Measurements from ENCODE around the gene APBA3.

The APBA3 gene, protein sequence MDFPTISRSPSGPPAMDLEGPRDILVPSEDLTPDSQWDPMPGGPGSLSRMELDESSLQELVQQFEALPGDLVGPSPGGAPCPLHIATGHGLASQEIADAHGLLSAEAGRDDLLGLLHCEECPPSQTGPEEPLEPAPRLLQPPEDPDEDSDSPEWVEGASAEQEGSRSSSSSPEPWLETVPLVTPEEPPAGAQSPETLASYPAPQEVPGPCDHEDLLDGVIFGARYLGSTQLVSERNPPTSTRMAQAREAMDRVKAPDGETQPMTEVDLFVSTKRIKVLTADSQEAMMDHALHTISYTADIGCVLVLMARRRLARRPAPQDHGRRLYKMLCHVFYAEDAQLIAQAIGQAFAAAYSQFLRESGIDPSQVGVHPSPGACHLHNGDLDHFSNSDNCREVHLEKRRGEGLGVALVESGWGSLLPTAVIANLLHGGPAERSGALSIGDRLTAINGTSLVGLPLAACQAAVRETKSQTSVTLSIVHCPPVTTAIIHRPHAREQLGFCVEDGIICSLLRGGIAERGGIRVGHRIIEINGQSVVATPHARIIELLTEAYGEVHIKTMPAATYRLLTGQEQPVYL

DNA sequence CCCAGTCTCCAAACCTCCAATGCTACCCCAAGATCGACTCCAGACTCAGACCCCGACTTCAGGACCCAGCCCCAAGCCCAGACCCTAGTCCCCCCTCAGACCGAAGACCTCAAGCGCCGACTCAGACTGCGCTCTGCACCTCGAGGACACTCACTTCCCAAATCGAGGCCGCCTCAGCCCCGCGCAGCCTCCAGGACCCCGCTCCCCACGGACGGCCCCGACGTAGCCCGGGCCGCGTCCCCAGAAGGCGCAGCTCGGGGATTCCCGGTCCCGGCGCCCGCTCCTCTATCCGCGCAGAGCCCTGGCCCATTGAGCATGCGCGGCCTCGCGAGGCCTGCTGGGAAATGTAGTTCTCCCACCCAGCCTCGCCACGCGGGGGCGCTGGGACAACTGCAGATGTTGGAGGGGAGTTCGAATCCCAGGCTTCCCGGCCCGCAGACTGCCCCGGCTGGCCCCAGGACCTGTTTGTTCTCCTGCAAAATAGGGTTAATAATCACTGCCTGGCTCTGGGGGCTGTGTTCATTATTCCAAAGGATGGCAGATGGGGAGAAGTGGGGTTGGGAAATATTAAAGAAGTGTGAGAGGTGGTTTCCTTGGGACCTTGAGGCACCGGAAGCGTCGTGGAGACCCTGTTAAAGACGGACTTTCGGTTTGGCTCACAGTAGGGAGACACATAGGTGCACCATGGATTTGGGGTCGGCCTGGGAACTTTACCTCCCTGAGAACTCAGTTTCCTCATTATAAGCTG is at the start of gene APBA3:
Gene APBA3, minus strand, starts transcription at position 311 of the 748 bp plus-strand sequence. CDS start 1,428 bp downstream, outside the sequence.
- peak; percentile 89 for DNase-seq

DNA sequence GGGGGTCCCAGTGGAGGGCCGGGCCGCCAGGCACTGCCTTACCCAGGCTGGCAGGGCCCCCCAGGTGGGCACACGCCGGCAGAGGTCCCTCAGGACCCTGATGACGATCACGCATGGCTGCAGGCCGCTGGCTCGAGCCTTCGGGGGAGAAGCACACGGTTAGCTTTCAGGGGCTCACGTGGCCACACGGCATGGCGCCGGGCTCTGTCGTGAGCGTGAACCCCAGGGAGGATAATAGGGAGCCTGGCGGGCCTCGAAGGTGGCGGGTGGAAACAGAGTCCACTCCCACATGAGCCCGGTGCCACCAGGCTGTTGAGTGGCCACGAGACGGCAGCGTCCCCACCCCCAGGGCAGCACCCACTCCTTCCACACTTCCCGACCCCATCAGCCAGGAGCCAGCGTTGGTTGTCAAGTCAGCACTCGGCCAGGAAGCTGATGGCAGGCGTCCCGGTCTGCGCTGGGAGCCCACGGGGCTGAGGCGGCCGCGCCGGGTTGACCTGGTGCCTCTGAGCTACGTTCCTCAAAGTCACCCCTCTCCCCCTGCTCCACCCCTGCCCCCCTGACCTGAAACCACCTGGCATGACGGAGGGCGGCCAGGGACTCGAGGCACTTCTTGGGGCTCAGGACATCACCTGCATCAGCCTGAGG is 49.3 kb upstream of the APBA3 start:
- DNase-seq: no peak

DNA sequence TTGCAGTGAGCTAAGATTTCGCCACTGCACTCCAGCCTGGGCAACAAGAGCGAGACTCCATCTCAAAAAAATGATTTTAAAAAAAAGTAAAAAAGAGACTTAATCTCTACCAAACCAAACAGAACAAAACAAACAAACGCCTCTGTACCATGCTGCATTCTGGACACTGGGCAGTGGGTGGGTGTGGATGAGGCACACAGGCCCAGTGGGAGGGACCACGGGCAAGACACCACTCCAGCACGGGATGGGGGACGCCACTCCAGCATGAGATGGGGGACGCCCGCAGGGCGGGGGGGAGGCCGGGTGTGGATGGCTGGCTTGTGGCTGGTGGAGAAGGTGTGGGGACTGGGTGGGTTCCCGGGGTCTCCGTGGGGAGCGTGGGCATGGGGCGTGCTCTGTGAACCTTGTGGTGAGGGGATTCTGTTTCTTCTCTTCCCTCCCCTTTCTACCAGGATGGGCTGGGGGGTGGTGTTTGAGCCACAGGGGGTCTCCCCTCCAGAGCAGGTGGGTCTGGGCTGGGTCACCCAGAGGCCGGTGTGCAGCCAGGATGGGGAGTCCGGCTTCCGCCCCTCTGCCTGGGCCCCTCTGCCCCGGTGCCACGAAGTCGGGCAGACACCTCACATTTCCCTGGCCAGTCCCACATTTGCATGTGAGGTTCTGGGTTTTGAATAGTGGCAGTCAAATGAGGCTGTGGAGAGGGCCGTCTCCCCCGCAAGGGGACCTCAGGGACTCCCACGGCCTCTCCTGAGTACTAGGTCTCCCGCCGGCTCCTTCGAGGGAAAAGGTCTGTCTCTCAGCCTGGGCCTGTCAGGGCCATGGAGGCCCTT is 48.6 kb upstream of the APBA3 start:
- no peak for DNase-seq

DNA sequence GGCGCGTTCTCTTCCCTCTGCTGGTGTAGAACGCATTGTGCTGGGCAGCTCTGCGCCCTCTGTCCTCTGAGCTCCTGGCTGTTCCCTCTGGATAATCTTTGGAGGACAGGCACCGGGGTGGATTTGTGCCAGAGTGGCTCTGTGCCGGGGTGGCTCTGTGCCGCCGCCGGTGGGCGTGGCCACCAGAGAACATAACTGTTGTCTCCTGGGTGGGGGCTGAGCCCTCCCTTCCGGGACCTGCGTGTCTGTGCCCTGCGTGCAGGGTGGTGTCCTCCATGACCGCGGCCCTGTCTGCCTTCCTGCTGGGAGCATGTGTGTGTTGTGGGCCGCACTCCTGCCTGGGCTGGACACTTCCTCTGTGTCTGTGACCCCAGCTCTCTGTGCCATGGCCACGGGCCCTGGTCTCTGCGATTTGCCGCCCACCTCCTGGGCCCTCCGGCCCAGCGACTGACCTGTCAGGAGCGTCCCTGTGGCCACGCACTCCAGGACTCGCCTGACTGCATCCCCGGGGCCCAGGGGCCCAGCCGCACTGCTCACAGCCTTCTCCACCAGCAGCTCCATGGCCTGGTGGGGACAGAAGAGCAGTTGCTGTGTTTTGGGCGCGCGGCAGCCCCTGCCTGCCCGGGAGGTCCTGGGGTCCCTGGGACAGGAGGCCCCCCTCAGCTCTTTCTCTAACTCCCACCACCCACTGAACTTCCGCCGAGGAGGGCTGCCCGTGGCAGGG is 47.1 kb upstream of the APBA3 start:
- no peak for DNase-seq

DNA sequence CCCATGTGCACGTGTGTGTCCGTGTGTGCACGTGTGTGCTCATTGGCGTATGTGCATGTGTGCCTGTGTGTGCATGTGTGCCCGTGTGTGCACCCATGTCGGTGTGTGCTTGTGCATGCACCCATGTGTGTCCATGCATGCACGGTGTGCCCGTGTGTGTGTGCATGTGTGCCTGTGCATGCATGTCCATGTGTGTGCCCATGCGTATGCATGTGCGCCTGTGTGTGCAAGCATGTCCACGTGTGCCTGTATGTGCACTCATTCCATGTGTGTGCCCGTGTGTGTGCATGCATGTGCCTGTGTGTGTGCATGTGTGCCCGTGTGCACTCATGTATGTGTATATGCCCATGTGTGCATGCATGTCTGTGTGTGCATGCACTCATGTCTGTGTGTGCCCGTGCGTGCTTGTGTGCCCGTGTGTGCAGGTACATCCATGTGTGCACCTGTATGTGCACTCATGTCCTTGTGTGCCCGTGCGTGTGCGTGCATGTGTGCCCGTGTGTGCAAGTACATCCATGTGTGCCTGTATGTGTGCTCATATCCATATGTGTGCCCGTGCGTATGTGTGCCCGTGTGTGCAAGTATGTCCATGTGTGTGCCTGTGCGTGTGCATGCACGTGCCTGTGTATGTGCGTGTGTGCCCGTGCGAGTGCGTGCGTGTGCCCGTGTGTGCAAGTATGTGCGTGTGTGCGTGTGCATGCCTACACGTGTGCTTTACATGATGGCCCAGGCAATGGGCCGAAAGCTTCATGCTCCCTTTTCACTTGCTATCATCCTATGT is 46.3 kb upstream of the APBA3 start:
- no peak for DNase-seq

DNA sequence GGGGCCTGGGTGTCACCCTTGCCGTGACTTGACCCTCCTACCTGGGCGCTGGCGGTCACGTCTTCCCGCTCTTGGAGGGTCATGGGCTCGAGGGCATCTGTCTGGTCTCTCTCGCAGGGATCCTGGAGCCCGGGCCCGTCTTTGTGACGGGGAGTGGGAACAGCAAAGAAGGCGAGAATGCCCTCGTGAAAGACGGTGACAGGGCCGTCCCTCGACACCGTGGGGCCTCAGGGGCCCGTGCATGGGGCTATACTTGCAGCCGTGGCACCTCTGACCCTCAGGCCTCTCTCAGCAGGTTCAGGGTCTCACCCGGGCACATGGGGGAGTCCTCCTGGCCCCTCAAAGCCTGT is 45.6 kb upstream of the APBA3 start:
- no peak for DNase-seq

DNA sequence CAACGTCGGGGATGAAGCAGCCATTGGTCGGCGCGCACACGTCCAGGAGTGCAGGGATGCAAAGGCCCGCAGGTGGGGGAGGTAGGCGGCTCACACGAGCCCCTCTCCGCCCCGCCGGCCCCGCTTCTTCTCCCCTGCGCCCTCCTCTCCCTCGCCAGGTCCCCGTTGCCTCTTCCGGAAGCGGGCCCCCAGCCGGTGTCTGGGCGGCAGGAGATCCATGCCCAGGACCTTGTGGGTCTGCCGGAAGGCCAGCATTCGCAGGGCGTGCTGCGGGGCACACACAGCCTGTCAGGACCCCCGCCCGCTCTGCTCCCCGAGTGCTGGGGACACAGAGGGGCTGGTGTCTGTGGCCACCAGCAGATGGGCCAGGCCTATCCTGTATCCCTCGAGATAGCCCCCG is 44.4 kb upstream of the APBA3 start:
- DNase-seq: no peak

DNA sequence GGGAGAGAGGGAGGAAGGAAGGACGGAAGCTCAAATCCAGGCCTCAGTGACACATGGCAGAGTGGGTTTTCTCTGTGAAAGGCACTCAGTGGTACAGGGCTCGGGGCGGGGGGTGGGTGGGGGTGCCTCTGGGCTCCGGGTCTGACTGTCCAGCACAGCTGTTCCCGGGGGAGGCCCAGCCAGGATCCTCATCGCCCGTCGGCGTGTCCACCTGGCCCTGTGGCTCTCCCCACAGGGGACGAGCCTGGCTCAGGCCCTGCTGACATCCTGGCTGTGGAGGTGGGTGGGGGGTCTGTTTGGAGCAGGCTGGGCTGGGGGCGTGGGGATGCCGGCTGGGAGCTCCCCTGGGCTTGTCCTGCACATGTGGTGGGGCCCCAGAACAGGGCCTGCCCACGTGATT is 42.9 kb upstream of the APBA3 start:
- DNase-seq: no peak

DNA sequence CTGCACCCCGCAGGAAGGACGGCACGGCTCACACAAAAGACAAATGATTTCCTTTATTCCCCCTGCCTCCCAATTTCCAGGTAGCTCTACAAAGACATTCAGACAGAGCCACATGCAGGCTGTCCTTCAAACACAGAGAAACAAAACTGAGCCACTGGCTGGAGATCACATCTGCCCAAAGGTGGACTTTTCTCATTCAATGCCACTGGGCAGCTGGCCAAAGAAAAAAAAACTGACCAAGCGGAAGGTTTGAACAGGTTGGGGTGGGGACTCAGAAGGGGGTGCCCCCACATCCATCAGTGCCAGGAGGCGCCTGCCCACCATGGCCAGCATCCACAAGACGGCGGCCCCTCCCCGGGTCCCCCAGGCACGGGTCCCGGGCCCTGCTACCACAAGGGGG is 42.5 kb upstream of the APBA3 start:
- no peak for DNase-seq

DNA sequence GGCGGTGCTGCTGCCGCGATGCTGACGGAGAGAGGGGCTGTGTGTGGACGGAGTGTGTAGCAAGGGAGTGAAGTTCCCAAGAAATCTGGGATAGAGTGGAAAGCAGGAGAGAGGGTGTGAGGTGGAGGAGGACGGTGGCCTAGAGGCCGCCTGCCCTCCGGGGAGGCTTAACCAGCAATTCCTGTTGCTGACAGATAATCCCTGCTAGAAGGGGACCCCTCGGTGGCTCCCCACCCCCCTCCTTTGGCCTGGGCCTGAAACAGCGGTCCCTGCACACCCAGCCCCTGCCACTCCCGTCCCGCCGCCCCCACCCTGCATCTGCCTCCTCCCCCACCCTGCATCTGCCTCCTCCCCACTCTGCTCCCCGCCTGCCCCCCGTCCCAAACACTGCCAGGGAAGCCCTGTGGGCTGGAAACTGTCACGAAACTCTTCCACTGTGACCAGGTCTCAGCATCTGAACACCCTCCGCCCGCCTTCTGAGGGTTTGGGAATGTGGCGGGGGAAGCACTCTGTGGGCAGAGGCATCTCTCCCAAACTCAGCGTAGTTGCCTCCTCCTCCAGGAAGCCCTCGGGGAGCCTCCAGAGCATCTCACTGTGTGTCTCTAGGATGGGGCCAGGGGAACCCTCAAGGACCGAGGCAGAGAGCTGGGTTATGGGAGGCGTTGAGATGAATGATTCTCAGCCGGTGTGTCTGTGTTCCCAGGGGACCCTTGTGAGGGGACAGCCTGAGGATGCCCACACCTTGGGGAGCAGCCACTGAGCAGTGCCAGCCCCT is 41.8 kb upstream of the APBA3 start:
- DNase-seq: no peak

DNA sequence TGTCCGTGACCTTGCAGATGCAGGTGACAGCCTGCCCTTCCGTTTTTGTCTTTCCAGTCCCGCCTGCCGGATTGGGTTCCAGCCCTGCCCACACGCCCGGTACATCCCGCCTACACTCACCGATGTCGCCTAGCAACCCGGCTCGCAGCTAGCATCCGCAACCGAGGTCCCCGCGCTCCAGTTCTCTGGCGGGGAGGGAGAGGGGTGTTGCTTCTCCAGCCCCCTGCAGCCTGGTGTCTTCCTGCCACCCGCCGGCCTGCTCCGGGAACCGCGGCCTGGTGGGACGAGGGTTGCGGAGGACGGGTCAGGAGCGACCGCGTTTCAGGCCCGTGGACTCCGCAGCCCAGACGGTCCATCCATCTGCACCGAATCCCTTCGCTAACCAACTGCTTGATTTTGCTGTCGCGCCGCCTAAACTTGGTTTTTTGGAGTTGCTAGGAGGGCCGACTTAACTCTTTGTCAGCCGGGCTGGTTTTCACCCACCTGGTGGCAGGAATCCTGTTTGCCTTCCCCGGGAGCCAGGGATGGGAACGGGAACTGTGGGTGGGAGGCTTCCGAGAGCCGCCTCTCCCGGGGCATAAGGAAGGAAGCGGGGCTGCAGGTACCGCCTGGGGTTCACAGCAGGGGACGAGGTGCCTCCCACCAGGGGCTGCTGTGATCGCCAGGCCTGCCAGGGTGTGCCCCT is 40.1 kb upstream of the APBA3 start:
- DNase-seq: peak; percentile 11

DNA sequence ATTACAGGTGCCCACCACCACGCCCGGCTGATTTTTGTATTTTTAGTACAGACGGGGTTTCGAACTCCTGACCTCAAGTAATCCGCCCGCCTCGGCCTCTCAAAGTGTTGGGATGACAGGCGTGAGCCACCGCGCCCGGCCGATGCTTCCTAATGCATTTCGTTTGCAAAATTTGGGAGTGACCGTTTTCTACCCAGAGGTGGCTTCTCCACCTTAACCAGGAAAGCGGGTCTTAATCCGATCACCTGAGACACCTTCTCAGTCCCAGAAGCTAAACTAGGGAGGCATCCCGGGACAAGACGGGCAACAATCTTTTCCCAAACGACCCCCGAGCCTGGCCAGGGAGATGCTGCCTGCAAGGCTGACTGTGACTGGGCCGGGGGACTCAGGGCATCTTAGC is 39.5 kb upstream of the APBA3 start:
- DNase-seq: no peak

DNA sequence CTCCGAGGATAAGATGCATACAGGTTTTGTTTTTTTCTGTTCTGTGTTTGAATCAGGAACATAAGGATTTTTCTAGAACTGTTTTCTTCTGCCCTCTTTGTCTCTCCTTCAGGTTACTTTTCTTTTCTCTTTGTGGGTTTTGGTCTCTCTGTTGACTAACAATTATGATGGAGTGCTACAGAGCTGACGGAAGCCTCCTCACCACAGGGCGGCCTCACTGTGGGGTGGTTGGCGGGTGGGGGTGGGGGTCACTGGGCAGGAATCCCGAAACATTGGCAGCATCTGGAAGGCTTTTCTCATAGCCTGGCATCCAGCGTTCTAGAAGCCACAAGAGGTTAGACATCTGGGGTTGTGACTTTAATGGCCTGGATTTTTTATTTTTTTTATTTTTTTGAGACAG is 36.6 kb upstream of the APBA3 start:
- DNase-seq: no peak

DNA sequence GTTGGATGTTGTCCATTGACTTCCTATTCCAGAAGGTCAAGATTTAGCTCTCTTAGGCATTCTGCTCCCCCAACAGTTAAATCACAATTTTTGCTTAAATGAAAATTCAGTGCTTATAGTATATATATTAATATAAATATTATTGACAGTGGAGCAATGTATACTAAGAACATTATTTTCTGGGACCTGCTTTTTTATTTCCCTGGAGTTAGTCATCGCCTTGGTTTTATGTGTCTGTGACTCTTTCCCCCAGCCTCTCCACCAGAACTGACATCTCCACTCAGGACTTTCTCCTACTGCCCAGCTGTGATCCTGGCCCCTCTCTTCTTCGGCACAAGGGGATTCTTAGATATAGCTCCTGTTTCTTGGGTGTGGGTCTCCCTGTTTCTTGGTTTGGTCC is 34.9 kb upstream of the APBA3 start:
- DNase-seq: no peak

DNA sequence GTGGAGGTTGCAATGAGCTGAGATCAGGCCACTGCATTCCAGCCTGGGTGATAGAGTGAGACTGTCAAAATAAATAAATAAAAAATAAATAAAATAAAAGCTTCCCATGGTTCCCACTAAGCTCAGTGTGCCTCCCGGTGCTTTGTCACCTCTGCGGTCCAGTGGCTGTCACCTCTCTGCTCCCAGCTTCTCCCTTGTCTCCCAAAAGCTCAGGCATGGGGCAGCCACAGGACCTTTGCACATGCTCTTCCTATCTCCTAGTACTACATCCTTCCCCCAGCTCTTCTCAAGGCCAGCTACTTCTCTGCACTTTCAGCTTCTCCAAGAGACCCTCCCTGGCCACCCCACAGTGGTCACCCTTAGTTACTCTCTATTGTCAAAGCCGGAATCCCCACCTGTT is 32.3 kb upstream of the APBA3 start:
- DNase-seq: no peak

DNA sequence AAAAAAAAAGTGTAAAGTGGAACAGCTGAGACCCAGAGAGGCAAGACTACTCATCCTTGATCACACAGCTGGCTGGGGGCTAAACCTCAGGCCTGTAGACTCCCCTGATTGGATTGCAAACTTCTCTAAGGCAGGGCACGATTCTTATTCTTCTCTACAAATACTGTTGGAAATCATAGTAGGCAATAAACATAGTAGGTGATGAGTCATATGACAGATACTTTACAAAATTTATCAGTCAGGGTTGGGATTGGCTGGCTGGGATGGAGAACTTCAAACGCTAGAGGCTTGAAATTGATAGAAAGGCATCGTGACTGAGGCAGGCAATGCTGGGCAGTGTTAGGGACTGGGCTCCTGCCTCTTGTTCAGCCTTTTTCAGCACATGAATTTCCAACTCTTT is 30.6 kb upstream of the APBA3 start:
- DNase-seq: no peak

DNA sequence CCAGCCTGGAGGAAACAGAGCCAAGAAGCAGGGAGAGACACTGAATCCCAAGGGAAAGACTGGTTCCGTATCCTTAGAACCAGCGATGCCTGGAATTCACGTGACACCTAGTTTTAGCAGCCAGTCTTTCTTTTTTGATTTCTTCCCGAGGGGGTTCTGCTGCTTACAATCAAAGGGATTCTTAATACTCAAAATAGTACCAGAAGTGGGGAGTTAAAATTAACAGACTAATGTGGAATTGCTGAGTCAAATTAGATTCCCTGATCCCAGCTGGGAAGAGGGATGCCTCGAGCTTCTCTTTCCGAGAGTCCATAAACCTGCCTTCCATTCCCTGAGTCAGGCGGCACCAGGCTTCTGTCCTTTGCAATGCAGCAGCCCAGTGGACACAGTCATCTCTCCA is 29.4 kb upstream of the APBA3 start:
- DNase-seq: no peak

DNA sequence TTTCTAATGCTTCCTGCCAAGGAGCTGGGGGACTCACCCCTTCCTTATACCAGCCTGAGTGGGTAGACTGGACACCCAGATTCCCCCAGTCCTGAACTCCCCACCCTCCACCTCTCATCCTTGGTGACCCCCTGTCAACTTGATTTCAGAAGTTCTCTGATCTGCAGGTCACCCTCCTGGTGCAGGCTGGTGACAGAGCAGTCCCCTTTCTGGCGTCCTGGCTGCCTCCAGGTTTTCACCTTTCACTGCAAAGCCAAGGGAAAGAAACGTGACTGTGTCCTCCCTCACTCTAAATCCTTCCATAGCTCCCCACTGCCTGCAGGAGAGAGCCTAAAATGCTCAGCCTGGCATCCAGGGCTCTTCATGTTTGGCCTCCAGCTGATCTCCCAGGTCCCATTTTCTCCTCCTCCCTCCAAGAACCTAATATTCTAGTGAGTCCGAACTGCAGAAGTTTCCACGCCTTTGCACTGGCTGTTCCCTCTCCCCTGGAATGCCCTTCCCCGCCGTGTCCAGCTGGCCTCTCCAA is 28.8 kb upstream of the APBA3 start:
- DNase-seq: no peak

DNA sequence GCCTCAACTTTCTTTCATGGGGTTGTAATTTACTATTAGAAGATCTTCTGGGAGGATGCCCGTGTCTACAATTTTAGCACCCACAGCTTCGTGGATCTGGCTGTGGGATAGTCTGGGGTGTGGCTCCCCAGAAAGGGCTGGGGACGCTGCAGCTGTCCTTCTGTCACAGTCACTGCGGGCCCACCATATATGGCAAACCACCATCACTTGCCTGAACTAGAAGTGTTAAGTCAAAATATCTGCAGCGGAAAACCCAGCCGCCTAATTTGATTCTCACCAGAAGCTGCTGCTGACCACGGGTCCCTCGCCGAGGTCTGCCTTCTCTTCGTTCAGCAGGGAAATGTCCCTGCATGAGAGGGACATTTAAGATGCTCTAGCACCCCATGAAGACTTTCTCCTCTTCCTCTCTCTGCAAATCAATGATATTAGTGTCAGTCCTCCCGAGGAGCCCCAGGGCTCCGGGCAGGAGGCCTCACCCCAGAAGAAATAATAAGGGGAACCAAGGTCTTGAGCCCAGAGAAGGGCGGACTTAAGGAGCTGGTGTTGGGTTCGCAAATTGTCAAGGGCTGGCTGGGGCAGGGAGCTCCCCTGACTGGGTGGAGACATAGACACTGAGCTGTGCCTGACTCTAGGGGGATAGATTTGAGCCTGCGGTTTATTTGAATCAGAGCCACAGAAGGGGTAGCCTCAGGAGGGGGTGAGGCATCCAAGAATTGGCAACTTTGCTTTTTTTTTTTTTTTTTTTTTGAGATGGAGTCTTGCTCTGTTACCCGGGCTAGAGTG is 27.7 kb upstream of the APBA3 start:
- no peak for DNase-seq

All from NCI-H774 (cell line).